COLO668 (cell line): ENCODE data around the gene FARSB.

Experiments
- DNase-seq: peaks from one replicate; lab custom pipeline; 2025; ENCODE audit not compliant: unreplicated experiment; lab: John Stamatoyannopoulos, UW

FARSB gene

GRCh38 chr2:222561817-222562645 lies 93.9 kb downstream of the FARSB start:
- peak; percentile 39 for DNase-seq

- no peak for DNase-seq
Measured at GRCh38 chr2:222561151-222561550, 94.7 kb downstream of the FARSB start.

GRCh38 chr2:222554517-222554916 lies 101.4 kb downstream of the FARSB start:
- no peak for DNase-seq

- DNase-seq = no peak
Measured at GRCh38 chr2:222548992-222549391, 106.9 kb downstream of the FARSB start.

GRCh38 chr2:222547083-222547482 lies 108.8 kb downstream of the FARSB start:
- no peak for DNase-seq

GRCh38 chr2:222545823-222546795 lies 109.8 kb downstream of the FARSB start:
- DNase-seq = no peak

GRCh38 chr2:222544661-222545060 lies 111.2 kb downstream of the FARSB start:
- no peak for DNase-seq

GRCh38 chr2:222538535-222538934 lies 117.4 kb downstream of the FARSB start:
- no peak for DNase-seq

GRCh38 chr2:222535477-222535876 lies 120.4 kb downstream of the FARSB start:
- DNase-seq = no peak

- no peak for DNase-seq
Measured at GRCh38 chr2:222532315-222532714, 123.6 kb downstream of the FARSB start.

- no peak for DNase-seq
Measured at GRCh38 chr2:222526480-222527277, 129.2 kb downstream of the FARSB start.

- no peak for DNase-seq
Measured at GRCh38 chr2:222525811-222526210, 130.1 kb downstream of the FARSB start.

- DNase-seq = no peak
Measured at GRCh38 chr2:222523783-222524544, 131.9 kb downstream of the FARSB start.

- no peak for DNase-seq
Measured at GRCh38 chr2:222522082-222522481, 133.8 kb downstream of the FARSB start.

GRCh38 chr2:222521099-222521498 lies 134.8 kb downstream of the FARSB start:
- DNase-seq = no peak
